Forelimb muscle (tissue), 1 donor: ENCODE data around the gene SEMA3E. TPM values are rescaled to one million over a fixed set of nuclear protein-coding genes. Genes with fewer than 3 reads are reported as not detected.

Experiments
- DNase-seq: peaks from one replicate; pipeline ENCODE4 v3.0.0-alpha.2; 2013; ENCODE audit warnings: low read depth
- polyA plus RNA-seq: library from polyadenylated mRNA; unstranded; fragments of 120-200 nt; gene quantifications from one replicate; pipeline ENCODE4 v1.2.1, GENCODE V29; 2013; ENCODE audit not compliant: insufficient read length

SEMA3E gene
- polyA plus RNA-seq, 1 donor = 1.6 TPM

GRCh38 chr7:83640731-83641537 is 8.0 kb downstream of the SEMA3E start:
- no peak for DNase-seq

GRCh38 chr7:83640240-83640639 is 8.7 kb downstream of the SEMA3E start:
- no peak for DNase-seq

- DNase-seq = no peak
These were observed 15.4 kb downstream of the SEMA3E start for GRCh38 chr7:83633516-83633915.

- no peak for DNase-seq
These were observed 19.6 kb downstream of the SEMA3E start for GRCh38 chr7:83629117-83629880.

- no peak for DNase-seq
These were observed 31.1 kb downstream of the SEMA3E start for GRCh38 chr7:83617858-83618257.

GRCh38 chr7:83614112-83614511 is 34.8 kb downstream of the SEMA3E start:
- DNase-seq = peak; percentile 1

GRCh38 chr7:83613232-83613631 is 35.7 kb downstream of the SEMA3E start:
- no peak for DNase-seq

GRCh38 chr7:83611776-83612175 is 37.2 kb downstream of the SEMA3E start:
- no peak for DNase-seq

- DNase-seq = no peak
These were observed 38.2 kb downstream of the SEMA3E start for GRCh38 chr7:83610649-83611304.

GRCh38 chr7:83608716-83609115 is 40.2 kb downstream of the SEMA3E start:
- no peak for DNase-seq

- DNase-seq = no peak
These were observed 45.3 kb downstream of the SEMA3E start for GRCh38 chr7:83603649-83604048.

- DNase-seq = no peak
These were observed 49.8 kb downstream of the SEMA3E start for GRCh38 chr7:83599131-83599530.

- no peak for DNase-seq
These were observed 54.9 kb downstream of the SEMA3E start for GRCh38 chr7:83593921-83594475.

GRCh38 chr7:83588602-83589240 is 60.2 kb downstream of the SEMA3E start:
- no peak for DNase-seq

- DNase-seq = no peak
These were observed 62.7 kb downstream of the SEMA3E start for GRCh38 chr7:83586281-83586680.

GRCh38 chr7:83581667-83582435 is 67.1 kb downstream of the SEMA3E start:
- DNase-seq = no peak

GRCh38 chr7:83579740-83580139 is 69.2 kb downstream of the SEMA3E start:
- no peak for DNase-seq

- DNase-seq = no peak
These were observed 73.5 kb downstream of the SEMA3E start for GRCh38 chr7:83575436-83575835.

- DNase-seq = no peak
These were observed 74.3 kb downstream of the SEMA3E start for GRCh38 chr7:83574616-83575015.

- DNase-seq = no peak
These were observed 86.0 kb downstream of the SEMA3E start for GRCh38 chr7:83562960-83563359.

- DNase-seq = no peak
These were observed 86.7 kb downstream of the SEMA3E start for GRCh38 chr7:83562289-83562688.
